BE2C (cell line): Measurements from ENCODE around the gene NMNAT1.
A peak's percentile ranks its signal among the peaks of the same experiment; 100 is the strongest.
"Not testable (repeated sequence)": the region's sequence is repeated elsewhere in the genome, so short reads cannot be mapped to it uniquely, and the experiment has no call there.

Experiments
- DNase-seq: peaks from one replicate; pipeline ENCODE4 v3.0.0-alpha.2; 2020
- H3K27me3 ChIP-seq: fragments of 250-450 bp; sonication (Bioruptor Pico); 2 replicates; pipeline ENCODE4 v1.5.1; 2020; ENCODE audit warnings: mild to moderate bottlenecking
- H3K36me3 ChIP-seq: fragments of 250-450 bp; sonication (Bioruptor Pico); 2 replicates; pipeline ENCODE4 v1.5.1; 2020; ENCODE audit warnings: mild to moderate bottlenecking
- H3K4me1 ChIP-seq: fragments of 250-450 bp; sonication (Bioruptor Pico); 2 replicates; pipeline ENCODE4 v1.5.1; 2020
- H3K4me3 ChIP-seq: 2 replicates; pipeline ENCODE4 v1.5.1; 2011; ENCODE audit warnings: low read depth, low read length
- H3K9me3 ChIP-seq: fragments of 250-450 bp; sonication (Bioruptor Pico); 2 replicates; pipeline ENCODE4 v1.5.1; 2020
- CTCF ChIP-seq: IDR thresholded peaks from 2 replicates; pipeline ENCODE4 v1.5.1; 2012; ENCODE audit warnings: mild to moderate bottlenecking, low read depth, low read length

Gene NMNAT1

GRCh38 chr1:9993561-9994075, 50.3 kb downstream of the NMNAT1 start:
- no peak for DNase-seq
- no peak for TF ChIP-seq CTCF
- H3K36me3 ChIP-seq: no peaks in the 10 kb centered on the region
- no peak overlapping the region for H3K4me3 ChIP-seq
- H3K4me1 ChIP-seq: no peaks in the 10 kb centered on the region
- no peaks in the 10 kb centered on the region for H3K9me3 ChIP-seq
- H3K27me3 ChIP-seq: peaks cover 18% of the 10 kb centered on the region

- no peaks in the 10 kb centered on the region for H3K4me1 ChIP-seq
- no peaks in the 10 kb centered on the region for H3K9me3 ChIP-seq
- no peaks in the 10 kb centered on the region for H3K36me3 ChIP-seq
- DNase-seq: peak; percentile 11
- no peak for TF ChIP-seq CTCF
- peaks cover 18% of the 10 kb centered on the region for H3K27me3 ChIP-seq
- no peak within 1 kb of the TSS for H3K4me3 ChIP-seq
Observed at GRCh38 chr1:9996624-9997582, 53.6 kb downstream of the NMNAT1 start, which contains the start of gene RBP7. RBP7 (plus strand) TSS chr1:9997228; CDS start chr1:9997259, 31 bp downstream.

- Histone ChIP-seq H3K4me3 (no peak overlapping the region), H3K4me1 (no peaks in the 10 kb centered on the region), H3K36me3 (no peaks in the 10 kb centered on the region), H3K9me3 (no peaks in the 10 kb centered on the region), H3K27me3 (peaks cover 18% of the 10 kb centered on the region)
- no peak for DNase-seq
- TF ChIP-seq CTCF: no peak
Observed at GRCh38 chr1:10001016-10001665, 57.9 kb downstream of the NMNAT1 start.

- DNase-seq, H3K4me3 ChIP-seq, H3K27me3 ChIP-seq, H3K4me1 ChIP-seq, H3K36me3 ChIP-seq, H3K9me3 ChIP-seq: not testable (repeated sequence)
Observed at GRCh38 chr1:10005248-10005647, 62.0 kb downstream of the NMNAT1 start.

GRCh38 chr1:10007169-10007568, 63.9 kb downstream of the NMNAT1 start:
- H3K27me3 ChIP-seq: no peaks in the 10 kb centered on the region
- no peak for TF ChIP-seq CTCF
- peak; percentile 11 for DNase-seq
- H3K36me3 ChIP-seq: no peaks in the 10 kb centered on the region
- no peaks in the 10 kb centered on the region for H3K9me3 ChIP-seq
- H3K4me3 ChIP-seq: no peak overlapping the region
- H3K4me1 ChIP-seq: no peaks in the 10 kb centered on the region

GRCh38 chr1:10014016-10014415, 70.7 kb downstream of the NMNAT1 start:
- no peak for TF ChIP-seq CTCF
- H3K36me3 ChIP-seq: no peaks in the 10 kb centered on the region
- H3K9me3 ChIP-seq: no peaks in the 10 kb centered on the region
- DNase-seq: no peak
- H3K4me3 ChIP-seq: no peak overlapping the region
- no peaks in the 10 kb centered on the region for H3K4me1 ChIP-seq
- H3K27me3 ChIP-seq: no peaks in the 10 kb centered on the region
